ENCODE results near the gene WDR20.
"Not testable (repeated sequence)": the region's sequence is repeated elsewhere in the genome, so short reads cannot be mapped to it uniquely, and the experiment has no call there.

Gene WDR20

GRCh38 chr14:102117852-102118251 is 21.8 kb upstream of the WDR20 start:
- no peak overlapping the region for H3K4me3 ChIP-seq (ENCODE audit: low read depth, low read length)
- no peak for DNase-seq (ENCODE audit: low read depth)
- no peak for TF ChIP-seq CTCF (conservative IDR thresholded peaks at IDR 0.05; ENCODE audit: low read depth, low read length)

GRCh38 chr14:102120888-102121287 is 18.8 kb upstream of the WDR20 start:
- TF ChIP-seq CTCF (conservative IDR thresholded peaks at IDR 0.05; ENCODE audit: low read depth, low read length) = no peak
- no peak for DNase-seq (ENCODE audit: low read depth)
- H3K4me3 ChIP-seq (ENCODE audit: low read depth, low read length) = no peak overlapping the region

- H3K4me3 ChIP-seq (ENCODE audit: low read depth, low read length) = no peak overlapping the region
- no peak for TF ChIP-seq CTCF (conservative IDR thresholded peaks at IDR 0.05; ENCODE audit: low read depth, low read length)
- no peak for DNase-seq (ENCODE audit: low read depth)
These were observed 18.1 kb upstream of the WDR20 start for GRCh38 chr14:102121567-102121966.

GRCh38 chr14:102124419-102124818 is 15.3 kb upstream of the WDR20 start:
- no peak for TF ChIP-seq CTCF (conservative IDR thresholded peaks at IDR 0.05; ENCODE audit: low read depth, low read length)
- no peak overlapping the region for H3K4me3 ChIP-seq (ENCODE audit: low read depth, low read length)
- no peak for DNase-seq (ENCODE audit: low read depth)

GRCh38 chr14:102125546-102125945 is 14.2 kb upstream of the WDR20 start:
- DNase-seq (ENCODE audit: low read depth) = peak; percentile 38
- H3K4me3 ChIP-seq (ENCODE audit: low read depth, low read length) = no peak overlapping the region
- TF ChIP-seq CTCF (conservative IDR thresholded peaks at IDR 0.05; ENCODE audit: low read depth, low read length) = no peak

GRCh38 chr14:102126807-102127455 is 12.8 kb upstream of the WDR20 start:
- no peak for TF ChIP-seq CTCF (conservative IDR thresholded peaks at IDR 0.05; ENCODE audit: low read depth, low read length)
- no peak for DNase-seq (ENCODE audit: low read depth)
- H3K4me3 ChIP-seq (ENCODE audit: low read depth, low read length) = no peak overlapping the region

GRCh38 chr14:102131741-102132140 is 8.0 kb upstream of the WDR20 start:
- no peak for TF ChIP-seq CTCF (conservative IDR thresholded peaks at IDR 0.05; ENCODE audit: low read depth, low read length)
- no peak overlapping the region for H3K4me3 ChIP-seq (ENCODE audit: low read depth, low read length)
- no peak for DNase-seq (ENCODE audit: low read depth)

- not testable (repeated sequence) for H3K4me3 ChIP-seq (ENCODE audit: low read depth, low read length); DNase-seq (ENCODE audit: low read depth)
These were observed 5.7 kb upstream of the WDR20 start for GRCh38 chr14:102134021-102134420.

GRCh38 chr14:102134719-102135118 is 5.0 kb upstream of the WDR20 start:
- not testable (repeated sequence) for DNase-seq (ENCODE audit: low read depth); H3K4me3 ChIP-seq (ENCODE audit: low read depth, low read length)

- DNase-seq (ENCODE audit: low read depth); H3K4me3 ChIP-seq (ENCODE audit: low read depth, low read length): not testable (repeated sequence)
These were observed 4.2 kb upstream of the WDR20 start for GRCh38 chr14:102135456-102135855.
